Ishikawa (cell line): Measurements from ENCODE around the gene ELFN1.

Experiments used
- CEBPB ChIP-seq: IDR thresholded peaks from 2 replicates; pipeline ENCODE4 v1.6.1; 2012
- CREB1 ChIP-seq: IDR thresholded peaks from 2 replicates; pipeline ENCODE4 v1.6.1; 2012; ENCODE audit warnings: low read depth
- EGR1 ChIP-seq: IDR thresholded peaks from 2 replicates; pipeline ENCODE4 v1.6.1; 2012
- EP300 ChIP-seq: IDR thresholded peaks from 2 replicates; pipeline ENCODE4 v1.6.1; 2012; ENCODE audit warnings: borderline replicate concordance
- FOXM1 ChIP-seq: IDR thresholded peaks from 2 replicates; pipeline ENCODE4 v1.6.1; 2012; ENCODE audit warnings: low read depth, borderline replicate concordance
- MAX ChIP-seq: IDR thresholded peaks from 2 replicates; pipeline ENCODE4 v1.6.1; 2012
- NFIC ChIP-seq: IDR thresholded peaks from 2 replicates; pipeline ENCODE4 v1.6.1; 2012
- RAD21 ChIP-seq: IDR thresholded peaks from 2 replicates; pipeline ENCODE4 v1.6.1; 2012; ENCODE audit warnings: low read depth
- REST ChIP-seq: IDR thresholded peaks from 2 replicates; pipeline ENCODE4 v1.6.1; 2012; ENCODE audit warnings: low read depth, mild to moderate bottlenecking
- TAF1 ChIP-seq: IDR thresholded peaks from 2 replicates; pipeline ENCODE4 v1.6.1; 2012; ENCODE audit warnings: low read depth, mild to moderate bottlenecking
- TEAD4 ChIP-seq: IDR thresholded peaks from 2 replicates; pipeline ENCODE4 v1.6.1; 2012
- USF1 ChIP-seq: IDR thresholded peaks from 2 replicates; pipeline ENCODE4 v1.6.1; 2012
- YY1 ChIP-seq: IDR thresholded peaks from 2 replicates; pipeline ENCODE4 v1.6.1; 2012; ENCODE audit warnings: low read depth
- ZBTB7A ChIP-seq: IDR thresholded peaks from 2 replicates; pipeline ENCODE4 v1.6.1; 2012; ENCODE audit warnings: low read depth

GRCh38 chr7:1632916-1633785 lies 36.9 kb upstream of the ELFN1 start:
- TF ChIP-seq TAF1 (no peak), YY1 (no peak), MAX (no peak), CEBPB (no peak), FOXM1 (no peak), NFIC (no peak), EGR1 (no peak), EP300 (no peak), RAD21 (no peak), TEAD4 (no peak), REST (no peak), USF1 (no peak), ZBTB7A (no peak), CREB1 (no peak)
